Spinal cord (tissue), 10 donors: Measurements from ENCODE around the gene RETSAT. TPM values are rescaled to one million over a fixed set of nuclear protein-coding genes. Genes with fewer than 3 reads are reported as not detected.
"Not testable (repeated sequence)": the region's sequence is repeated elsewhere in the genome, so short reads cannot be mapped to it uniquely, and the experiment has no call there.

ENCODE experiments used
- DNase-seq, 6 donors: peaks; one replicate each; pipeline versions ENCODE4 v3.0.0 to v3.0.0-alpha.2; 2013 to 2015; ENCODE audit warnings: low spot score in 6 of 6, low read depth in 4 of 6
- H3K27ac ChIP-seq: one replicate; pipeline ENCODE4 v1.5.1; 2013; ENCODE audit warnings: low read depth, low read length, control low read depth
- H3K27me3 ChIP-seq: one replicate; pipeline ENCODE4 v1.6.1; 2013; ENCODE audit warnings: low read length; ENCODE audit not compliant: control insufficient read depth, insufficient read depth
- H3K36me3 ChIP-seq: one replicate; pipeline ENCODE4 v1.6.1; 2013; ENCODE audit warnings: low read length; ENCODE audit not compliant: control insufficient read depth, insufficient read depth
- H3K4me1 ChIP-seq: one replicate; pipeline ENCODE4 v1.6.1; 2013; ENCODE audit warnings: low read length; ENCODE audit not compliant: control insufficient read depth, insufficient read depth
- H3K4me3 ChIP-seq: one replicate; pipeline ENCODE4 v1.5.1; 2013; ENCODE audit warnings: low read depth, low read length, control low read depth
- H3K9me3 ChIP-seq: one replicate; pipeline ENCODE4 v1.6.1; 2013; ENCODE audit warnings: low read length; ENCODE audit not compliant: control insufficient read depth, insufficient read depth
- WGBS: methylation state at CpG from one replicate; pipeline ENCODE4 v1.1.5; 2013; ENCODE audit warnings: missing lambda C conversion rate; ENCODE audit not compliant: insufficient coverage; 5-methylcytosine and 5-hydroxymethylcytosine counted together
- polyA plus RNA-seq, 2 donors: library from polyadenylated mRNA; unstranded; fragments of 120-200 nt; gene quantifications; one replicate each; pipeline ENCODE4 v1.2.1, GENCODE V29; 2013; ENCODE audit not compliant: insufficient read length in 2 of 2
- total RNA-seq, 2 donors: library from RNA; depleted of rRNA in 1 of 2; stranded (reverse); fragments of 120-200 nt in 1 of 2; fragments of >200 nt in 1 of 2; gene quantifications; one replicate each; pipeline versions ENCODE4 v1.2.3 to v1.2.4, GENCODE V29; 2013 to 2014
- donor health status: healthy.

Gene RETSAT
- total and polyA plus RNA-seq, 4 donors, result 30.6 to 36.4 (median 31.9) TPM

DNA sequence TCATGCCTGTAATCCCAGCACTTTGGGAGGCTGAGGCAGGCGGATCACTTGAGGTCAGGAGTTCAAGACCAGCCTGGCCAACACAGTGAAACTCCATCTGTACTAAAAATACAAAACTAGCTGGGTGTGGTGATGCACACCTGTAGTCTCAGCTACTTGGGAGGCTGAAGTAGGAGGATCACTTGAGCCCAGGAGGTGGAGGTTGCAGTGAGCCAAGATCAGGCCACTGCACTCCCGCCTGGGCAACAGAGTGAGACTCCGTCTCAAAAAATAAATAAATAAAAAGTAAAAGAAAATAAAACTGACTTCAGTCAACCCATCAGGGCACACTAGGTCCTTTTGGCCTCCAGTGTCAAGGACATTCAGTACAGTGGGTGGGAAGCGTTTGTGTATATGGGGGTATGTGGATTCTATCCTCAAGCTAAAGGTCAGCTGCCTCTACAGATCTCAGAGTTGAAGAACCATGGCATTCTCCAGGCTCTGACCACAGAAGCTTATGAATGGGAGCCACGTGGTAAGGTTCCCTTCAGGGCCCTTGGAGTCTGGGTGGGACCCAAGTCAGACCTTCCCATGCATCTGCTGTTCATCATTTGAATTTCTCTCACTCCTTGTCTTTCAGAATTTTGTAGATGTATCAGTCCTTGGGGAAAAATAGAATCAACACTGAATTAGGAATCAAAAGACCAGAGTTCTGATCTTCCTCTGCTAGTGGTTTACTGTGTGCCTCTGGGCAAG lies 8.5 kb upstream of the RETSAT start:
- 100% methylated on average over 1 of the region's 5 CpGs for WGBS
- not testable (repeated sequence) for H3K9me3 ChIP-seq, H3K4me3 ChIP-seq, DNase-seq, H3K4me1 ChIP-seq, H3K27ac ChIP-seq, H3K27me3 ChIP-seq
- peaks cover 24% of the 10 kb centered on the region for H3K36me3 ChIP-seq

DNA sequence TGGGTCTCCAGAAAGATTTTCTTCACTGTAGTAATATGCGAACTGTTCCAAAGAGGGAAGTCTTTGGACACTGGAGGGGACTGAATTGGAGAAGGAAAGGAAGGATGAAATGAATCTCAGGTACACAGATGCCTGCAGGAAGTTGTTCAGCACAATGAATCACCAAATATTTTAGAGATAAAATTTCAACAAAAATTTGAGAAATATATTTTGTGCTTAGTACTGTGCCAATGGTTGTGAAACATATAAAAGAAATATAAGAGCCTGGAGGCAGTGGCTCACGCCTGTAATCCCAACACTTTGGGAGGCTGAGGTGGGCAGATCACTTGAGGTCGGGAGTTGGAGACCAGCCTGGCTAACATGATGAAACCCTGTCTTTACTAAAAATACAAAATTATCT lies 3.4 kb upstream of the RETSAT start:
- DNase-seq, result no peak
- Histone ChIP-seq H3K27me3 (no peaks in the 10 kb centered on the region), H3K9me3 (no peaks in the 10 kb centered on the region), H3K4me3 (no peak overlapping the region), H3K27ac (no peak overlapping the region), H3K36me3 (peaks cover 12% of the 10 kb centered on the region), H3K4me1 (peaks cover 20% of the 10 kb centered on the region)
- WGBS, result 100% methylated on average over 1 of the region's 3 CpGs

DNA sequence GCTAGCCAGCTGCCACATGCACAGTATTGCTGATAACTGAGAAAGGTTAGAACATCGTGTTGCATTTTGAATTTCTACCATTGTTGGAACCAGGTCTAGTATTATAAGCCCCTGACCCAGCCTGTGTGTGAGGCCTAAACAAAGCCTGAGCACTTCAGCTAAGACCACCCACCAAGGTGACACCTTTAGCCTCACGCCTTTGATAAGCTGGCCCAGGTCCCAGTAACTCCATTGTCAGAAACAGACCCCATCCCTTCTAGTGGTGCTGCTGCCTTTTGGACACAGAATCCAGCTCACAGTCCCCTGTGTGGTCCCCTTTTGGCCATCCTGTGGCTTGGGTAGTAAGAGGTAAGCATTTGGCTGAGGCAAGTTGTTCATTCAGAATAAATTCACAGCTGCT lies 1.9 kb upstream of the RETSAT start:
- peaks cover 14% of the 10 kb centered on the region for H3K36me3 ChIP-seq
- H3K9me3 ChIP-seq, result no peaks in the 10 kb centered on the region
- H3K4me1 ChIP-seq, result peaks cover 20% of the 10 kb centered on the region
- 93% methylated on average over 2 of the region's 2 CpGs for WGBS
- no peak overlapping the region for H3K4me3 ChIP-seq
- H3K27ac ChIP-seq, result no peak overlapping the region
- no peaks in the 10 kb centered on the region for H3K27me3 ChIP-seq
- DNase-seq, result no peak

DNA sequence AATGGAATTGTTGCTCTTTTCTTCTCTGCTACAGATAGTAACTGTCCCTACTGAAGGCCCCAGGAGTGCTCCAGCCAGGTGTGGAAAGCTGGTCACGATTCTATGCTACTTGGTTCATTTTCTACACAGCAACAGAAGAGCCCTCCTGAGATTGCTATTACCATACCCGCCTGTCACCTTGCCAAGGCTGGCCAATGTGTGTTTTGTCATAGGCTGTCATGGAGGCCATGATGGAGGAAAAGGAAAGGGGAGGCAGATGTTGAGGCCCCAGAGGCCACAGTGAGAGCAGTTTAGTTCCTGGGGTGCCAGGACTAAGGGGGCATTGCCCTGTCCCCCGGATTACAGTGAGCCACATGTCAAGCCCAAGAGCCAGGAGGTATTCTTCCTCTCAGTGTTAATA lies 1.2 kb upstream of the RETSAT start:
- Histone ChIP-seq H3K4me3 (peak overlapping the region; percentile 77), H3K27me3 (no peaks in the 10 kb centered on the region), H3K36me3 (peaks cover 21% of the 10 kb centered on the region), H3K27ac (no peak overlapping the region), H3K9me3 (no peaks in the 10 kb centered on the region), H3K4me1 (peaks cover 20% of the 10 kb centered on the region)
- no peak for DNase-seq
- 83% methylated on average over 2 of the region's 3 CpGs for WGBS

DNA sequence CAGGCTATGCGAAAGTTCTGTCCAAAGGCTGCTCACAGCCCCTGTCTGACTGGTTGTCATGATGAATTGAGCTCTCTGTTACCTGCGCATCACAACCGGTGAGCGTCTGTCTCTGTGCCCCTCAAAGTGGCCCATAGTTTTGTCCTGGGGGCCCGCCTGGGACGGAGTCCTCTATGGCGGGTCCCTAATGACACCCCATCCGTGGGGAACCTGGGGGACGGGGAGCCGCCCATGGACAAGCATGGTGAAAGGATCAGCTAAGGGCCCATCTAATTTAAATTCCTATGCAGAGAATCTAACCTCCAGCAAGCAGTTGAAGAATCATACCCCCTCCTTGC lies 714 bp upstream of the RETSAT start:
- no peaks in the 10 kb centered on the region for H3K27me3 ChIP-seq
- H3K36me3 ChIP-seq, result peaks cover 25% of the 10 kb centered on the region
- no peak overlapping the region for H3K27ac ChIP-seq

DNA sequence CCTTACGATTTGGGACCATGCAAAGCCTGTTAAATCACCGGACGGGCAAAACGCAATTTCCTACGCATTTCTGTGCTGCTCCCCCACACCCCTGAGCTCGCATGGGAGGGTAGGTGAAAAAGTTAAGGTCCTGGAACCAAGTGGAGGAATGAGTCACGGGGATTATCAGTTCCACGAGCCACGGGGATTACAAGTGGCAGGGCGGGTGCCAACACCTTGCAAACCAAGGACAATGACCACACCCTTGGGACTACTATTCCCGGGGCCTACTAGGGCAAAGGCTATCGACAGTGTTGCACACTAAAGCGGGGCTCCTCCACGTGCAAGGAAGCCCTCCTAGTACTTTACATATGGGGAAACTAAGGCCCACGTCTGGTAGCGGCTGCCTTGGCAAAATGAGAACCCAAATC lies 447 bp downstream of the RETSAT start:
- Histone ChIP-seq H3K27ac (peak overlapping the region; percentile 54), H3K4me1 (peaks cover 20% of the 10 kb centered on the region), H3K36me3 (peaks cover 28% of the 10 kb centered on the region), H3K9me3 (no peaks in the 10 kb centered on the region), H3K4me3 (peak overlapping the region; percentile 77), H3K27me3 (no peaks in the 10 kb centered on the region)
- peak in 1 of 6 donors; percentile 22 for DNase-seq
- 55% methylated on average over 15 of the region's 16 CpGs for WGBS

More for the DNA sequence above, 714 bp upstream of the RETSAT start:
- no peak for DNase-seq
- Histone ChIP-seq H3K4me3 (peak overlapping the region; percentile 77), H3K9me3 (no peaks in the 10 kb centered on the region), H3K4me1 (peaks cover 20% of the 10 kb centered on the region)
- WGBS, result 12% methylated on average over 8 of the region's 10 CpGs

DNA sequence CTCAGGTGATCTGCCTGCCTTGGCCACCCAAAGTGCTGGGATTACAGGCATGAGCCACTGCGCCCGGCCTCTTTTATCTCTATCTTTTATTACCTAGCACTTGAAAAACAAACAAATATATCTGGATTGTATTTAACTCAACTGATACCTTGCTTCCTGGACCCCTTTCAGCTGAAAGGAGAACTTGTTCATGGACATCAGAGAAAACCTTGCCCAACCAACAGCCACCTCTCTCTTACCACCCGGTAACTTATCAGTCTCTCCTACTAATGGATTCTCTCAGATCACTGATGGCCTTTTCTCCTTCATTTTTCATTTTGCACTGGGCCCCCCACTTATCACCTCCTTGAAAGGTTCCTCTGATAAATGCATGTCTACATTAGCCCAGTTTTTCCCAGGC lies 6.7 kb downstream of the RETSAT start:
- Histone ChIP-seq H3K4me3 (no peak overlapping the region), H3K4me1 (no peaks in the 10 kb centered on the region), H3K27me3 (no peaks in the 10 kb centered on the region), H3K36me3 (peaks cover 66% of the 10 kb centered on the region), H3K9me3 (no peaks in the 10 kb centered on the region), H3K27ac (no peak overlapping the region)
- 94% methylated on average over 3 of the region's 3 CpGs for WGBS
- no peak for DNase-seq

DNA sequence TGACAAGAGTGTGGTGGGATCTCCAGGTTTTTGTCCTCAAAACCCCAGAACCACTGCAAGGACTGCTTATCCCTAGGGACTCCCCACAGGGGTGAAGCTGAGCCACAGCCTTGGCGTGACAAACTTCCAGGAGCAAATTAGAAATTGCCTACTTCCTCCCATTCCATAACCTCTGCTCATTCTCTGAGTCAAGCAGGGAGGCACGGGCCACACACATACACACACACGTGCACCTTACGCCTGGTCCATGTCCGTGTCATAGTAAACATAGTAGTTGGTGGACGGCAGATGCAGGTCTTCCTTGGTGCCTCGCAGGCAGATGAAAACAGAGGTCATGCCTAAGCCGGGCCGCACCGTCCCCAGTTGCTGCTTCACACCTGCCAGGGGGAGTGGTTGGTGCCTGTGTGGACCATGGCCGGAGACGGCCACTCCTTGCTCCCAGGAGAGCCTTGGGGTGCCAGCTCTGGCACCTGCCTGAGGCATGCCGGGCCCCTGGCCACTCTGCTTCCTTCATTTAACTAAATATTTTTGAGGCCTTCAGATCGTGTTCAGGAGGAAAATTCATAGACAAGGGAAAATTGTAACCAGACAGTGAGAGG lies 9.9 kb downstream of the RETSAT start:
- Histone ChIP-seq H3K36me3 (peaks cover 48% of the 10 kb centered on the region), H3K9me3 (no peaks in the 10 kb centered on the region)

DNA sequence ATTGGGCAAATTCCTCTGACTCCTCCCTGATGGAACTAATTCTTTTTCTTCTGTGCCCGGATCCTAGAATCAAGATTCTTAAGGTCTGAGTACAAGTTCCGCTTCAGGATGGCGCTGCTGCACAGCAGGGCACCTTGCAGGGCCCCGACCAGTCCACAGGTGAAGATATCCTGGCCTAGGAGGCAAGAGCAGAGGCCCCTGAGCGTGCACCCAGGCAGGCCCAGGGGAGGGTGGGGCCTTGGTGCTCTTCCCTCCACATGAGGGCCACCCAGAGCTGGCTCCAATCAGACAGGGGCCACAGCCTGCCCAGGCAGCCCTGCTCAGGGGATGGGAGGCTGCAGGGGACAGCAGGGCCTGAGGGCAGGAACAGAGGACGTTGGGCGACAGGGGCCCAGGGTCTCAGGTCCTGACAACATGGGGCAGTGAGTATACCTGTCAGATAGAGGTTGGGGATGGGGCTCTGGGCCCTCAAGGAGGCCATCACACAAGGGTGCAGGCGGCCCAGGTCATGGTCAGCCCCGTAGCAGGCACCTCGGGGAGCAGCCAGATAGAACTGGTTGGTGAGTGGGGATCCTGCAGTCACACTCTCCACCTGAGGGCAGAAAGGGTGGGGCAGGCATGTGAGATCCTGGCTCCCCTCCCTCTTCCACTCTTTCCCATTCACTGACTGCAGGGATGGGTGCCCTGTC lies 11.0 kb downstream of the RETSAT start:
- not testable (repeated sequence) for H3K27ac ChIP-seq, DNase-seq, H3K4me1 ChIP-seq, H3K4me3 ChIP-seq, H3K27me3 ChIP-seq, H3K9me3 ChIP-seq
- 95% methylated on average over 6 of the region's 10 CpGs for WGBS
- peaks cover 40% of the 10 kb centered on the region for H3K36me3 ChIP-seq

More for the DNA sequence above, 9.9 kb downstream of the RETSAT start:
- H3K27ac ChIP-seq, result no peak overlapping the region
- WGBS, result 94% methylated on average over 7 of the region's 14 CpGs
- no peak overlapping the region for H3K4me3 ChIP-seq
- no peaks in the 10 kb centered on the region for H3K4me1 ChIP-seq
- no peak for DNase-seq
- no peaks in the 10 kb centered on the region for H3K27me3 ChIP-seq
